ENCODE measurements around the gene CUTA.
"Not testable (repeated sequence)": the region's sequence is repeated elsewhere in the genome, so short reads cannot be mapped to it uniquely, and the experiment has no call there.

The CUTA gene

DNA sequence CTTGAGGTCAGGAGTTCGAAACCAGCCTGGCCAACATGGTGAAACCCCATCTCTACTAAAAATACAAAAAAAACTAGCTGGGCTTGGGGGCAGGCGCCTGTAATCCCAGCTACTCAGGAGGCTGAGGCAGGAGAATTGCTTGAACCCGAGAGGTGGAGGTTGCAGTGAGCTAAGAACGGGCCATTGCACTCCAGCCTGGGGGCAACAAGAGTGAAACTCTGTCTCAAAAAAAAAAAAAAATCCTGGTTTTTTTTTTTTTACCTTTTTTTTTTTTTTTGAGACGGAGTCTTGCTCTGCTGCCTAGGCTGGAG, 50.2 kb downstream of the CUTA start:
- not testable (repeated sequence) for DNase-seq (ENCODE audit: low read depth in 2 of 2)

DNA sequence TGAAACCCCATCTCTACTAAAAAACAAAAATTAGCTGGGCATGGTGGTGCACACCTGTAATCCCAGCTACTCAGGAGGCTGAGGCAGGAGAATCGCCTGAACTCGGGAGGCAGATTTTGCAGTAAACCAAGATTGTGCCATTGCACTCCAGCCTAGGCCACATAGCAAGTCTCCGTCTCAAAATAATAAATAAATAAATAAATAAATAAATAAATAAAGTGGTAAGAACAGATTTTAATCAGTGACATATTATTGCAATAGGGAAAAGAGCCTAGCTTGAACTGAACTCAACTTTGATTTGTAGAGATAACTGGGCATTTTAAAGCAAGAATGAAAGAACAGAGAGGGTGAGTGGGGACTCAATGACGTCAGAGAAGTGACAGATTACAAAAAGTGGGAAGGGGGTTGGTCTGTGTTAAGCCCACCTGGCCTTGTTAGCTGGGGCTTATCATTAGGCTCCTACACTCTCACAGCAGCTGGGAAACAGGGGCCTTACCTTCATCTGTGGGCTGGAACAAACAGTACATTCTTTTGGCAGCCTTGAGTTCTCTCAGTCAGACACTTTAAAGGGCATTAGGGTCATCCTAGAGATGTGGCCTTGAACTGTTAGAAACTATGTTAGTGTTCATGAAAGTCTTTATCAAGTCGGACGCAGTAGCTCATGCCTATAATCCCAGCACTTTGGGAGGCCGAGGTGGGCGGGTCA, 50.7 kb downstream of the CUTA start:
- no peak for DNase-seq (ENCODE audit: low read depth in 2 of 2)

Data from stimulated activated CD4-positive, alpha-beta T cell treated with anti-CD3 and anti-CD28 coated beads, Interleukin-15, amount 100 ng/mL, for 48 hours (primary cell).